OCI-LY1 (cell line): ENCODE measurements around the gene AR.

Experiments used
- EZH2 ChIP-seq: fragments of 200-600 bp; sonication (generic), shearing (Covaris generic); IDR thresholded peaks from 2 replicates; pipeline ENCODE4 v1.8.0; 2017; ENCODE audit warnings: borderline replicate concordance, mixed run types, mild to moderate bottlenecking, antibody characterized with exemption, low read length, moderate library complexity, mixed read lengths
- TF ChIP-seq, protein P1 (sequence below): fragments of 200-600 bp; sonication (generic), shearing (Covaris generic); IDR thresholded peaks from 2 replicates; pipeline ENCODE4 v1.5.1; 2017; ENCODE audit warnings: mild to moderate bottlenecking, antibody characterized with exemption, low read length, moderate library complexity, mixed read lengths

DNA sequence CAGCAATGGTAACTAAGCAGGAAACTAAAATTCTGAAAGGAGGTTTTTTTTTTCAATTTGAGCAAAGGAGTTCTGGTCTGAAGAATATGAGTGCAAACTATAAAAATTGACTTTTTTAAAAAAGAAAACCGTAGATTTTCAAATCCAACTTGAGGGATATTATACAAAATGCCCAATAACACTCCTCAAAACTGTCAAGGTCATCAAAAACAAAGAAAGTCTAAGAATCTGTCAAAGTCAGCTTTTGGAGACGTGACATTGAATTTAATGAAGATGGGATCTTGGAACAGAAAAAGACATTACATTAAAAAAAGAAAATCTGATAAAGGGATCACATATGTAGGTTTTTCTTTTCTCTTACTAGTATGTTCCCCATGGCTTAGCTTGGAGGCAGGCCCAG is 40.4 kb upstream of the AR start:
- no peak for TF ChIP-seq EZH2
- TF ChIP-seq, protein P1, sequence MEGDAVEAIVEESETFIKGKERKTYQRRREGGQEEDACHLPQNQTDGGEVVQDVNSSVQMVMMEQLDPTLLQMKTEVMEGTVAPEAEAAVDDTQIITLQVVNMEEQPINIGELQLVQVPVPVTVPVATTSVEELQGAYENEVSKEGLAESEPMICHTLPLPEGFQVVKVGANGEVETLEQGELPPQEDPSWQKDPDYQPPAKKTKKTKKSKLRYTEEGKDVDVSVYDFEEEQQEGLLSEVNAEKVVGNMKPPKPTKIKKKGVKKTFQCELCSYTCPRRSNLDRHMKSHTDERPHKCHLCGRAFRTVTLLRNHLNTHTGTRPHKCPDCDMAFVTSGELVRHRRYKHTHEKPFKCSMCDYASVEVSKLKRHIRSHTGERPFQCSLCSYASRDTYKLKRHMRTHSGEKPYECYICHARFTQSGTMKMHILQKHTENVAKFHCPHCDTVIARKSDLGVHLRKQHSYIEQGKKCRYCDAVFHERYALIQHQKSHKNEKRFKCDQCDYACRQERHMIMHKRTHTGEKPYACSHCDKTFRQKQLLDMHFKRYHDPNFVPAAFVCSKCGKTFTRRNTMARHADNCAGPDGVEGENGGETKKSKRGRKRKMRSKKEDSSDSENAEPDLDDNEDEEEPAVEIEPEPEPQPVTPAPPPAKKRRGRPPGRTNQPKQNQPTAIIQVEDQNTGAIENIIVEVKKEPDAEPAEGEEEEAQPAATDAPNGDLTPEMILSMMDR: no peak
